ENCODE measurements around the gene MPHOSPH10.
A peak's percentile ranks its signal among the peaks of the same experiment; 100 is the strongest.
"Not testable (repeated sequence)": the region's sequence is repeated elsewhere in the genome, so short reads cannot be mapped to it uniquely, and the experiment has no call there.

Gene MPHOSPH10, protein sequence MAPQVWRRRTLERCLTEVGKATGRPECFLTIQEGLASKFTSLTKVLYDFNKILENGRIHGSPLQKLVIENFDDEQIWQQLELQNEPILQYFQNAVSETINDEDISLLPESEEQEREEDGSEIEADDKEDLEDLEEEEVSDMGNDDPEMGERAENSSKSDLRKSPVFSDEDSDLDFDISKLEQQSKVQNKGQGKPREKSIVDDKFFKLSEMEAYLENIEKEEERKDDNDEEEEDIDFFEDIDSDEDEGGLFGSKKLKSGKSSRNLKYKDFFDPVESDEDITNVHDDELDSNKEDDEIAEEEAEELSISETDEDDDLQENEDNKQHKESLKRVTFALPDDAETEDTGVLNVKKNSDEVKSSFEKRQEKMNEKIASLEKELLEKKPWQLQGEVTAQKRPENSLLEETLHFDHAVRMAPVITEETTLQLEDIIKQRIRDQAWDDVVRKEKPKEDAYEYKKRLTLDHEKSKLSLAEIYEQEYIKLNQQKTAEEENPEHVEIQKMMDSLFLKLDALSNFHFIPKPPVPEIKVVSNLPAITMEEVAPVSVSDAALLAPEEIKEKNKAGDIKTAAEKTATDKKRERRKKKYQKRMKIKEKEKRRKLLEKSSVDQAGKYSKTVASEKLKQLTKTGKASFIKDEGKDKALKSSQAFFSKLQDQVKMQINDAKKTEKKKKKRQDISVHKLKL

DNA sequence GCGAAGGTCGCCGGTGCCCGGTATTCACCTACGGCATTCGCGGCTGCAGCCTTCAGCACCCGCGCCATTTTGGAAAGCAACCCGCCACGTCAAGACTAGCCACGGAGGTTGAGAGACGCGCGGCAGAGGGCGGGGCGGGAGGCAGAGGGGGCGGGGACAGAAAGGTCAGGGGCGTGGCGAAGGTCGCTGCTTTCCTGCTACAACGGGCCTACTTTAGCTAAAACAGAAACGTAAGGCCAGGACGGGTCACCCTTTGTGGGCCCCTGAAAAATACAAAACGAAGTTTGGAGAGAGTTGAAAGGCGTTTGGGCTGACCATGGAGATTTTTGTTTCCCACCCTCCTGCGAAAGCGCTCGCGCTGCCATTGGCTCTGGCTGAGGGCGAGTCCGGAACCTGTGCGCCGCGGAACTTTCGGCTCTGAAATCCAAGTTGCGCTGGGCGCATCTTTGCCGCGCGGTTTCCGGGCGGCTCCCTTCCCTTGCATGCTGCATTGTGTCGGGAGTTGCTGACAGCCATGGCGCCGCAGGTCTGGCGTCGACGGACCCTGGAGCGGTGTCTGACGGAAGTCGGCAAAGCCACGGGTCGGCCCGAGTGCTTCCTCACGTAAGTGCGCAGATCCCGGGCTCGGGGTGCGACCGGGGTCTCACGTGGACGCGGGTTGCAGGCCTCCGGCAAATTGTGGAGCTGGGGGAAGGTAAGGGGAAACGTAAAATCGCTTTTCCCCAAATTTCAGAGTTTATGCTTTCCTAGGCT, at the start of gene MPHOSPH10, which contains the start of gene MCEE:
Gene MPHOSPH10 (plus strand): TSS at position 483 of the 753 bp plus-strand sequence. CDS start 32 bp downstream, at position 515.
Gene MCEE (minus strand): TSS at position 78 of the 753 bp plus-strand sequence. CDS start 10 bp downstream, at position 68.
- DNase-seq (ENCODE audit: insufficient read length, low spot score): peak; percentile 76
- FAIRE-seq: peak; percentile 91

DNA sequence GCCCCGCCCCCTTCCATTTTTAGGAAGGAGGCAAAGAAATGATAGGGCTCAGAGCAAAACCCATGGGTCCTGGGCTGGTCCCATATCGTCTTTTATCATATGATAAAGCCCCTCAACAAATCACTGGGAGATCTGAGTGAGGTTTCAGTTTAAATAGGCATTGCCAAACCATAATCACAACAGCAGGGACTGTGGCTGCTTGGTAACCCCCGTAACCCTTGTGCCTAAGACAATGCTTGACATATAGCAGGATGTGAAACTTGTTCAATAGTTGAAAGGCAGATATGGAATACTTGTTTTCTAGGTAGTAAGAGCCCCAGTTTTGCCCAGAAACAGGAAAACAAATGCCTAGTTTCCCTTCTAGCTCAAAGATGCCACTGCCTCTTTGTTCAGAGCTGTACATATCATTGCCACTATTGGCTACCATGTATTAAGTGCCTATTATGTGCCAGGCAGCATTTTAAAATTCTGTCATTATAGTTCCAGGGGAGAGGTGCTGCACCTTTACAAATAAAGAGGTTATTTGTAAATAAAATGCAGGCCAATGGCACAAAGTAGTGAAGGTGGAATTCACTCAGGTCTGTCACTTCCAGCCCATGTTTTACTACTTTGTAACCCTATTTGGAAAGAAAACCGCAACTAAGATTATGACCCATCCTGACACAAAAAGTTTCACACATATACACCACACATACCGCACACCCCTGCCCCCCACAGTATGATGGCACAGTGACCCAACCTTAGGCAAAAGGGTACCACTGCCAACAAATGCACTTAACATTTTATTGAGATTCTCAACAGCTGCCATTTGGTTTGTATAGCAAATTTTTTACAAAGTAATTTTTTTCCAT, 47.8 kb upstream of the MPHOSPH10 start:
- no peak for FAIRE-seq
- no peak for DNase-seq (ENCODE audit: insufficient read length, low spot score)

DNA sequence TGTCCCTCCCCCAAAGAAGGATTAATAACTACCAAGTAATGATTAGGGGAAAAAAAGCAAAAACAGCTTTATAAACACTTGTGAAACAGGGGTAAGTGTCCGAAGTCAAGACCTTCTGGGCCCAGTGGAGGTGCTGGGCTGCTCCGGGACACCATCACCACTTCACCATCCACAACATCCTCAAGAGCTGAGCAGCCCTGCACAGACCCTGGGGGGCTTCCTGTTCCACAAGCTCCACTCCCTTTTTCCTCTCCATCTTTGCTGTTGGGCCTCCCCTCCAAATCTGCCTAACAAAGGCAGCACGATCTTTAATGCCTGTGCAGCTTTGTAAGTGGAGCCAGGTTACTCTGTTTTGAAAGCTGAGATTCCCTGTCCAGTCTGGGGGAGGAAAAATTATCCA, 47.1 kb upstream of the MPHOSPH10 start:
- not testable (repeated sequence) for DNase-seq (ENCODE audit: insufficient read length, low spot score)
- peak; percentile 51 for FAIRE-seq

DNA sequence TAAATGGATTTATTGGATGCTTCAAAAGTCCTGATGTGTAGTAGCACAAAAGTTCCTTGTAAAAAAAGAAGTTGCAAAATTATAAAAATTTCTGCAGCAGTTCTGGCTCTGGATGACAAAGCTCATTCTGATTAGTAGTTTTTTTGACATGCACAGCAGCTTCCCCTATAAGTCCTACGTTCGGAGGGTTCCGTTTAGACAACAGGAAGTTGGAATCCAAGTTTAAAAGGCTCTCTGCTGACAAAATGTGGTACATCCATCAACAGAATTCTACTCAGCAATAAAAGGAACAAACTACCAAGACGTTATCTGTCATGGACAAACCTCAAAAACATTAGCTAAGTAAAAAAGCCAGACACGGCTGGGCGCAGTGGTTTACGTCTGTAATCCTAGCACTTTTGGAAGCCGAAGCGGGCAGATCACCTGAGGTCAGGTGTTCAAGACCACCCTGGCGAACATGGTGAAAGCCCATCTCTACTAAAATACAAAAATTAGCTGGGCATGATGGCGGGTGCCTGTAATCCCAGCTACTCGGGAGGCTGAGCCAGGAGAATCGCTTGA, 46.6 kb upstream of the MPHOSPH10 start:
- not testable (repeated sequence) for FAIRE-seq; DNase-seq (ENCODE audit: insufficient read length, low spot score)

DNA sequence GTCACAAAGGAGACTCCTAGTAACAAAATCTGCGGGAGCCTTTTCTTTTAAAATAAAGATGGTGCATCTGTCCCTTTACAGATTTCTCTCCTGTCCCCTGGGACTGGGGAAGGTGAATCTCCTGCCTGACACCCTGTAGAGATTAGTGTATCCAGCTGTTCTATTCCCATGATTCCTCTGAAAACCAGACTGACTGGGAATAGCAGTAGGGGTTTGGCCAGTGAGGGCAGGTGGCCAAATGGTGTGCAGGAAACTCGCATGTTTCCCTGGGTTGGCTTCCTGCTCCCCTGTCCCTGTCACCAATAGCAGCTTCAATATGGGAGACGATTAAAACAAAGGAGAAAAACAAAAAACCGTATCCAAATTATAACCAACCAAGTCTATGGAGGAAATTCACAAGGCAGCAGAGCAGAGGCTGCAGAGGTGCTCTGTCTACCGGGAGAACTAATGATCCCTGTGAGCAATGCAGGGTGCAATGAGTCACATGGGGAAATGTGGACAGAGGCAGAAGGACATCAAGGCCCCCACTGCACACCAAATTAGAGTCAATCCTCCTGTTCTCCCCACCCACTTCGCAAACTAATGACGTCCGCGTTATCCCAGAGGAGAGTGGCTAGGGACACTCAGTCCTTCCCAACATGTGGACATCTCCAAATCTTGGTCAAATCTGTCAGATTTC, 45.0 kb upstream of the MPHOSPH10 start:
- FAIRE-seq; DNase-seq (ENCODE audit: insufficient read length, low spot score): not testable (repeated sequence)

DNA sequence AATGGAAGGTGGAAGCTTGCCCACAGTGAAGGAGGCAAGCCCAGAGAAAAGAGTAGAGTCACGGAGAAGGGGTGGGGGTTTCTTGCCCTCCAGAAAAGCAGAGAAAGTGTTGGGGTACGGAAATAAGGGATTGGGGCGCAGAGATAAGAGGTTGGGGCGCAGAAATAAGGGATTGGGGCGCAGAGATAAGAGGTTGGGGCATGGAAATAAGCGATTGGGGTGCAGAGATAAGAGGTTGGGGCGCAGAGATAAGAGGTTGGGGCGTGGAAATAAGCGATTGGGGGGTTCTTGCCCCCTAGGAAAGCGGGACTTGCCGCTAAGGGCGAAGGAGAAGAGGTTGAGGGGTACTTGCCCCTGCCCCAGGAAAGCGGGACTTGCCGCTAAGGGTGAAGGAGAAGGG, 41.0 kb upstream of the MPHOSPH10 start:
- not testable (repeated sequence) for DNase-seq (ENCODE audit: insufficient read length, low spot score); FAIRE-seq

DNA sequence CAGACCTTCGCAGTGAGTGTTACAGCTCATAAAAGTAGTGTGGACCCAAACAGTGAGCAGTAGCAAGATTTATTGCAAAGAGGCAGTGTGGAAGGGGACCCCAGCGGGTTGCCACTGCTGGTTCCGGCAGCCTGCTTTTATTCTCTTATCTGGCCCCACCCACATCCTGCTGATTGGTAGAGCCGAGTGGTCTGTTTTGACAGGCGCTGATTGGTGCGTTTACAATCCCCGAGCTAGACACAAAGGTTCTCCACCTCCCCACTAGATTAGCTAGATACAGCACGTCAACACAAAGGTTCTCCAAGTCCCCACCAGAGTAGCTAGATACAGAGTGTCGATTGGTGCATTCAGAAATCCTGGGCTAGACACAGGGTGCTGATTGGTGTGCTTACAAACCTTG, 38.6 kb upstream of the MPHOSPH10 start:
- DNase-seq (ENCODE audit: insufficient read length, low spot score); FAIRE-seq: not testable (repeated sequence)

DNA sequence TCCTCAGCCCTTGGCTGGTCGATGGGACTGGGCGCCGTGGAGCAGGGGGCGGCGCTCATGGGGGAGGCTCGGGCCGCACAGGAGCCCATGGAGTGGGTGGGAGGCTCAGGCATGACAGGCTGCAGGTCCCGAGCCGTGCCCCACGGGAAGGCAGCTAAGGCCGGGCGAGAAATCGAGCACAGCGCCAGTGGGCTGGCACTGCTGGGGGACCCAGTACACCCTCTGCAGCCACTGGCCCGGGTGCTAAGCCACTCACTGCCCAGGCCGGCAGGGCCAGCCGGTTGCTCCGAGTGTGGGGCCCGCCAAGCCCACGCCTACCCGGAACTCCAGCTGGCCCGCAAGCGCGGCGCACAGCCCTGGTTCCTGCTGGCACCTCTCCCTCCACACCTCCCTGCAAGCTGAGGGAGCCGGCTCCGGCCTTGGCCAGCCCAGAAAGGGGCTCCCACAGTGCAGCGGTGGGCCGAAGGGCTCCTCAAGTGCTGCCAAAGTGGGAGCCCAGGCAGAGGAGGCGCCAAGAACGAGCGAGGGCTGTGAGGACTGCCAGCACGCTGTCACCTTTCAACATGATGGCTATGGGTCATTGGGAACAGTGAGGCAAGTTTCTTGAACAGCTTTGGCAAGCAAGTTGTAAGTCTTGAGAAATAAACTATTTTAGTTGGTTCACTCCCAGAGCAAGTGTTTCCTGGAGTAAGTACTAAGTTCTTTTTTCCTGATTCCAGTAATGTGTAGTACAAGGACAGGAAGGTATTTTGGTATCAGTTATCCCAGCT, 37.8 kb upstream of the MPHOSPH10 start:
- not testable (repeated sequence) for DNase-seq (ENCODE audit: insufficient read length, low spot score); FAIRE-seq

DNA sequence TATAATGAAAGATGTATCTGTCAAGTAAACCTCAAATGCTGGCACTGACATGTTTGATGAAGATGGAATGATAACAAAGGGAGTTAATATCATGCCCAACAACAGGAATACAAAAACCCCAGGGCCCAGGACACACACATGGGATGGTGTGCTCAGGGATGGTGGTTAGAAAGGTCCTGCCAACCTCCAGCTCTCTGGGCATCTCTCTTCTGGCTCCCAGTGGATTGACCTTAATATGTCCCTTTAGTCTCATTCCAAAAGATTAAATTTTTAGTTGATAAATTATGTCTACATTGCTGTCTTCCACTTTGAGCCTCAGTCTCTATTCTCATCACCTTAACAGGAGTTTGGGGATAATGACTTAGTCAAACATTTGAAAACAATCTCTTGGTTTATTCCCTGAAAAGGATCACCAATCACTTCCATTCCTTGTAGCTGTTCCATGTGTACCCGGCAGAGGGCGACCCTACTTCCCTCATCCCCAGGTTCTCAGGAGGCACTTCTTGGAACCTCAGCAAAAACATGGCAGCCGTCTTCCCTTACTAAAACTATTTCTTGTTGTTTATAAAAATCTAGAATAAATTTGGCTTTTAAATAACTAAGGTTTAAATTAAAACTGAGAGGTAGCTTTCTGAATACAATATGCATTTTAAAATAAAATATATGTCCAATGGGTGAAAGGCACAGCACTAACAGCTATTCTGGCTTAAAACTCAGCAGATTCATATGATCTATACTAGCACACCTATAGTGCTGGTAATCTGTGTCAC, 30.1 kb upstream of the MPHOSPH10 start:
- FAIRE-seq (peak; percentile 64), DNase-seq (ENCODE audit: insufficient read length, low spot score) (peak; percentile 50)

DNA sequence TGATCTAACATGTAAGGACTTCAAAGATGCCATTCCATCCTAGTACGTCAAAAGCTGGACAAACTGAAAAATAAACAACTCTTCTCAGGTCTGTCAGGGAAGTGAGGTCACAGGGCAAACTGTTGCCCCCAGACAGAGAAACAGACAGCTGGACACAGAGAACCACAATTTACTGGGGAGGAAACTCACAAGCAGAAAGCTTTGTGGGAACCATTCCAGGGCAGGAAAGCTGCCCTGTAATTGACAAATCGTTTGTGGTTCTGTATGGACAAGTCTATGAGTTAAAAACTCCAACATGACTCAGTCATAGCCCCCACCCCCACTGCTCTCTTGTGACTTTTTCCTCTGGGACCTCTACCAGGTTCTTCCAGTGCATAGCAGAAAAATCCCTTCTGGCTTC, 28.8 kb upstream of the MPHOSPH10 start:
- no peak for DNase-seq (ENCODE audit: insufficient read length, low spot score)
- no peak for FAIRE-seq

DNA sequence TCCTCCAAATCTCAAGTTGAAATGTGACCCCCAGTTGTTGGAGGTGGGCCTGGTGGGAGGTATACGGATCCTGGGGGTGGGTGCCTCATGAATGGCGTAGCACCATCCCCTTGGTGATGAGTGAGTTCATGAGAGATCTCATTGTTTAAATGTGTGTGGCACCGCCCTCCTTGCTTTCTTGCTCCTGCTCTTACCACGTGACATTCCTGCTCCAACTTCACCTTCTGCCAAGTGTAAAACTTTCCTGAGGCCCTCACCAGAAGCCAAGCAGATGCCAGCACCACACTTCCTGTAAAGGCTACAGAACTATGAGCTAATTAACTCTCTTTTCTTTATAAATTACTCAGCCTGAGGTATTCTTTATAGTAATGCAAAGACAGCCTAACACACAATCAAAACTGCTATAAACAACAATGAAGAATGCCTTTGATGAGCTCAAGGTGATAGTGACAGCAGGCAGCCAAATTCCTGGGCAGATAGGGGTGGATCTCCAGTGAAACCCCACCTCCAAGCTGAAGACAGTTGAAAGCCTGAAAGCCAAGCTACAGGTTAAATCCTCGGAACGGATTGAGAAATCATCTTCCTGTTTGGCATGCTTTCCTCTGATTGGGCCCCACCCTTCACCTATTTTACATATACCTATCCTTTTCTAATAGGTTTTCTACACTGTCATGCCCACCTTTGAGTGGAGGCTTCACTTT, 27.3 kb upstream of the MPHOSPH10 start:
- DNase-seq (ENCODE audit: insufficient read length, low spot score) (no peak), FAIRE-seq (no peak)

DNA sequence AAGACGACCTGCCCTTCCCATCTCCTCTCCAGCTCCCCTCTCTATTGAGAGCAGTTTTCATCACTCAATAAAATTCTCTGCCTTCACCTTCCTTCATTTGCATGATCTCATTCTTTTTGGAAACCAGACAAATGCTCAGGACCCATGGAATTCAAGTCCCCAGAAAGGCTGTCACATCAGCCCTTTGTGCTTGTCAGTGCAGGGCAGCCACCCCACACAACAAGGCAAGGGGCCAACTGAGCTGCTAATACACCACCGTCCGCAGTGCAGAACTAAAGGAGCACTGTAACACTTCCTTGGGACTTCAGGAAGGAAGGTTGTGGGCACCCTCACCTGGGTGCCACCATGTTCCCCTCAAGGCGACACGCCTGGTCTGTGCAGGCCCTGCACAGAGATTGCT, 26.6 kb upstream of the MPHOSPH10 start:
- DNase-seq (ENCODE audit: insufficient read length, low spot score): no peak

DNA sequence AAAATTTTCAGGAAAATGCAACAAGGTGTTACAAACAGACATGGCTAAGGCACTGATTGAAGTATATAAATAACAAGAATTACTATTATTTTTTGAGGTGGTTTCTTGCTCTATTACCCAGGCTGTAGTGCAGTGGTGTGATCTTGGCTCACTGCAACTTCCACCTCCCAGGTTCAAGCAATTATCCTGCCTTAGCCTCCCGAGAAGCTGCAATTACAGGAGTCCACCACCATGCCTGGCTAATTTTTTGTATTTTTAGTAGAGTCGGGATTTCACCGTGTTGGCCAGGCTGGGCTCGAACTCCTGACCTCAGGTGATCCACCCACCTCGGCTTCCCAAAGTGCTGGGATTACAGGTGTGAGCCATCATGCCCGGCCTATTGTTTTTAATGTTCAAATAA, 24.0 kb upstream of the MPHOSPH10 start:
- not testable (repeated sequence) for DNase-seq (ENCODE audit: insufficient read length, low spot score); FAIRE-seq

More for the DNA sequence above, 26.6 kb upstream of the MPHOSPH10 start:
- FAIRE-seq: no peak

DNA sequence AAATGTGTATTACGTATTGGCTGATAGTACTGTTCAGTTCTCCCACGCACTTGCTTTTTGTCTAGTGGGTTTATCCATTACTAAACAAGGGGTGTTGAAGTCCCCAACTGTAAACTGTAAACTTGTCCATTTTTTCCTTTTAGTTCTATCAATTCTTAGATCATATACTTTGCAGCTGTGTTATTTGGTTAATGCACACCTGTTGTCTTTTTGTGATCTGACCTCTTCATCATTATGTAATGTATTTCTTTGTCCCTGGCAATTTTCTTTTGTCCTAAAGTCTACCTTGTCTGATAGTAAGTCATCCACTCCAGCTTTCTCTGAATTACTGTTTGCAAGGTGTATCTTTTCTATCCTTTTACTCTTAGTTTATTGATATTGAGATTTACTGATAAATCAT, 22.3 kb upstream of the MPHOSPH10 start:
- no peak for FAIRE-seq

DNA sequence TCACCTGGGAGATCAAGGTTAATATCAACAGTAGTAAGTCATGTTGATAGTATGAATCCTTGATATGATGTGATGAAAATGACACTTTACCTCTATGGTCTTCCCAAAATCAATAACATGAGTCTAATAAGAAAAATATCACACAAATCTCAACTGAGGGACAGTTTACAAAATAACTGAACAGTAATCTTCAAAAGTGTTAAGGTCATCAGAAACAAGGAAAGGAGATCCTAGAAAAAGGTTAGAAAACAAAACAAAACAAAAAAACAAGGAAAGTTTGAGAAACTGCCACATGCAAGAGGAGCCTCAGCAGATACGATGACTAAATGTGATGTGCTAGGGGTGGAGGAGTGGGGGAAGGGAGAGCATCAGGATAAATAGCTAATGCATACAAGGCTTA, 16.6 kb upstream of the MPHOSPH10 start:
- no peak for DNase-seq (ENCODE audit: insufficient read length, low spot score)
- FAIRE-seq: no peak

More for the DNA sequence above, 22.3 kb upstream of the MPHOSPH10 start:
- DNase-seq (ENCODE audit: insufficient read length, low spot score): no peak

DNA sequence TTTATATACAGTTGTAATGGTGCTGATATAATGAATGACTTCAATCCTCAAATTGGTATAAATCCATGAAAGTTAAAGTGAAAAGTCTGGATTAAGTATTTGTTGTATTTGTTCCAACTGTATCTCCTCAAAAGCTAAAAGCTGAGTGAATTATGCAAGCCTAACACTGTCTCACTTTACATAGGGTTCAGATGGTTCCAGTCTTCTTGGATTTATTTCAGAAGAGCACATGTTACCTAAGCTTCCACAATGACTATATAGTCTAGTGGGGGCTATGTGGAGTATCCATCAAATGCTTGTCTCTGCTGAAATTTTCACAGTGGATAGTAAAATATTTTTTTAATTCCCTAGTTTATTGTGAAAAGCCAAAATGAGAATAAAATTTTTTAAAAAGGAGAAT, 13.4 kb upstream of the MPHOSPH10 start:
- no peak for DNase-seq (ENCODE audit: insufficient read length, low spot score)
- no peak for FAIRE-seq

DNA sequence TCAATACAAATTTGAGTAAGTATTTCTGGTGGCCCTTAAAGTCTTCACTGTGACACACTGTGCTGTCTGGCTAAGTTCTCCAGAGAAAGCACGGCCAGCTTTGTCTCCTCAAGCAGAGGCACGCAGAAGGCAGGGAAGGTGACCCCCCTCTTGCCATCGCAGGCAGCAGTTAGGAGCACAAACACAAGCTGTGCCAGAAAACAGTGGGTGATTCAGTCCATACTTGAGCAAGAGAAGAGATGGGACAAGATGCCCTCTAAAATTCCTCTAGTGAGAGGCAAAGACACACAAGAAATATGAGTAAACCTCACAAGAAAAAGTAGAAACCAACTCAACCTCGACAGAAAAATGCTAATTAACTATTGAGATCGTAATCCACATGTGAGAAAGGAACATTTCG, 10.2 kb upstream of the MPHOSPH10 start:
- DNase-seq (ENCODE audit: insufficient read length, low spot score) (no peak), FAIRE-seq (no peak)

Data from GM19239 (cell line).